Trophoblast cell (in vitro differentiated cells and primary cell): ENCODE results near the gene ZBTB21.

Experiments used
- DNase-seq, 2 donors: peaks; one replicate each; pipeline ENCODE4 v3.0.0-alpha.2; 2016
- H2AFZ ChIP-seq: 2 replicates; pipeline ENCODE4 v1.6.1; 2013; ENCODE audit warnings: low read length, moderate library complexity, mild to moderate bottlenecking; ENCODE audit not compliant: insufficient read depth, poor library complexity
- H2AK5ac ChIP-seq: 2 replicates; pipeline ENCODE4 v1.6.1; 2013; ENCODE audit warnings: mild to moderate bottlenecking, low read length
- H2BK120ac ChIP-seq: 2 replicates; pipeline ENCODE4 v1.6.1; 2013; ENCODE audit warnings: low read length, mild to moderate bottlenecking, moderate library complexity; ENCODE audit not compliant: insufficient read depth, poor library complexity
- H2BK12ac ChIP-seq: 2 replicates; pipeline ENCODE4 v1.6.1; 2013; ENCODE audit warnings: mild to moderate bottlenecking, low read length, moderate library complexity
- H2BK5ac ChIP-seq: 2 replicates; pipeline ENCODE4 v1.6.1; 2013; ENCODE audit warnings: low read length, low read depth, moderate library complexity, mild to moderate bottlenecking; ENCODE audit not compliant: poor library complexity
- H3K14ac ChIP-seq: 2 replicates; pipeline ENCODE4 v1.6.1; 2013; ENCODE audit warnings: mild to moderate bottlenecking, low read length
- H3K18ac ChIP-seq: 2 replicates; pipeline ENCODE4 v1.6.1; 2013; ENCODE audit warnings: mild to moderate bottlenecking, low read length
- H3K23ac ChIP-seq: 2 replicates; pipeline ENCODE4 v1.6.1; 2013; ENCODE audit warnings: low read length
- H3K27ac ChIP-seq: 2 replicates; pipeline ENCODE4 v1.5.1; 2013; ENCODE audit warnings: low read depth, mild to moderate bottlenecking, inconsistent platforms, low read length, moderate library complexity
- H3K27me3 ChIP-seq: 2 replicates; pipeline ENCODE4 v1.6.1; 2013; ENCODE audit warnings: inconsistent platforms, mild to moderate bottlenecking, low read length, moderate library complexity; ENCODE audit not compliant: insufficient read depth
- H3K36me3 ChIP-seq, 2 experiments: 1 replicate in 1 of 2; 2 replicates in 1 of 2; pipeline ENCODE4 v1.6.1; 2013; ENCODE audit warnings: low read length in 2 of 2, mild to moderate bottlenecking in 2 of 2, moderate library complexity in 1 of 2; ENCODE audit not compliant: insufficient read depth in 2 of 2, control insufficient read depth in 1 of 2
- H3K4ac ChIP-seq: 2 replicates; pipeline ENCODE4 v1.6.1; 2013; ENCODE audit warnings: low read depth, mild to moderate bottlenecking, low read length, moderate library complexity
- H3K4me1 ChIP-seq, 2 experiments: 1 replicate in 1 of 2; 2 replicates in 1 of 2; pipeline ENCODE4 v1.6.1; 2013; ENCODE audit warnings: low read length in 2 of 2, mild to moderate bottlenecking in 2 of 2, moderate library complexity in 1 of 2; ENCODE audit not compliant: insufficient read depth in 2 of 2, control insufficient read depth in 1 of 2
- H3K4me2 ChIP-seq: 2 replicates; pipeline ENCODE4 v1.6.1; 2013; ENCODE audit warnings: inconsistent platforms, mild to moderate bottlenecking, low read length, moderate library complexity
- H3K4me3 ChIP-seq: 2 replicates; pipeline ENCODE4 v1.5.1; 2013; ENCODE audit warnings: mild to moderate bottlenecking, low read depth, low read length, inconsistent platforms
- H3K79me1 ChIP-seq: one replicate; pipeline ENCODE4 v1.6.1; 2013; ENCODE audit warnings: low read length
- H3K79me2 ChIP-seq: 2 replicates; pipeline ENCODE4 v1.6.1; 2013; ENCODE audit warnings: low read length, mild to moderate bottlenecking; ENCODE audit not compliant: control insufficient read depth, insufficient read depth, poor library complexity
- H3K9ac ChIP-seq: 2 replicates; pipeline ENCODE4 v1.6.1; 2013; ENCODE audit warnings: mild to moderate bottlenecking, low read length
- H3K9me3 ChIP-seq: 2 replicates; pipeline ENCODE4 v1.6.1; 2013; ENCODE audit warnings: low read depth, mild to moderate bottlenecking, control low read depth, inconsistent platforms, low read length; ENCODE audit not compliant: insufficient read depth
- H4K12ac ChIP-seq: 2 replicates; pipeline ENCODE4 v1.6.1; 2013; ENCODE audit warnings: low read depth, mild to moderate bottlenecking, low read length, moderate library complexity
- H4K8ac ChIP-seq: 2 replicates; pipeline ENCODE4 v1.6.1; 2013; ENCODE audit warnings: low read depth, mild to moderate bottlenecking, low read length, moderate library complexity
- H4K91ac ChIP-seq: one replicate; pipeline ENCODE4 v1.6.1; 2013; ENCODE audit warnings: low read depth, mild to moderate bottlenecking, low read length, moderate library complexity
- WGBS: extraction: QIAGEN DNeasy Blood & Tissue Kit; methylation state at CpG from one replicate; pipeline ENCODE4 v1.1.7; 2013; ENCODE audit warnings: missing lambda C conversion rate; ENCODE audit not compliant: insufficient read length, insufficient coverage; ENCODE audit errors: extremely low coverage; 5-methylcytosine and 5-hydroxymethylcytosine counted together

The ZBTB21 gene

GRCh38 chr21:42057851-42058437, 47.8 kb upstream of the ZBTB21 start:
- no peaks in the 10 kb centered on the region for H3K36me3 ChIP-seq
- no peak overlapping the region for H3K18ac ChIP-seq
- H4K91ac ChIP-seq = no peak overlapping the region
- DNase-seq = no peak
- no CpG with 5 or more reads among the region's 11 CpGs for WGBS
- no peak overlapping the region for H4K8ac ChIP-seq
- H2BK120ac ChIP-seq = no peak overlapping the region
- no peaks in the 10 kb centered on the region for H3K27me3 ChIP-seq
- H3K27ac ChIP-seq = no peak overlapping the region
- no peak overlapping the region for H2AFZ ChIP-seq
- no peaks in the 10 kb centered on the region for H3K79me1 ChIP-seq
- H4K12ac ChIP-seq = no peak overlapping the region
- H3K4ac ChIP-seq = no peak overlapping the region
- no peak overlapping the region for H2BK5ac ChIP-seq
- H3K4me3 ChIP-seq = no peak overlapping the region
- H3K79me2 ChIP-seq = no peaks in the 10 kb centered on the region
- no peak overlapping the region for H3K4me2 ChIP-seq
- H2AK5ac ChIP-seq = no peak overlapping the region
- H3K4me1 ChIP-seq = peaks cover 5 to 7% of the 10 kb centered on the region in 2 experiments
- H2BK12ac ChIP-seq = no peak overlapping the region
- peaks cover 2% of the 10 kb centered on the region for H3K9me3 ChIP-seq
- no peak overlapping the region for H3K9ac ChIP-seq
- no peak overlapping the region for H3K23ac ChIP-seq
- no peak overlapping the region for H3K14ac ChIP-seq

GRCh38 chr21:42056996-42057689, 47.0 kb upstream of the ZBTB21 start:
- no peak overlapping the region for H3K4me3 ChIP-seq
- H3K79me1 ChIP-seq = no peaks in the 10 kb centered on the region
- no peak overlapping the region for H2BK12ac ChIP-seq
- peaks cover 2% of the 10 kb centered on the region for H3K9me3 ChIP-seq
- peaks cover 5 to 7% of the 10 kb centered on the region in 2 experiments for H3K4me1 ChIP-seq
- peak overlapping the region; percentile 11 for H2AFZ ChIP-seq
- no CpG with 5 or more reads among the region's 17 CpGs for WGBS
- peak in 1 of 2 donors; percentile 35 for DNase-seq
- H3K79me2 ChIP-seq = no peaks in the 10 kb centered on the region
- no peaks in the 10 kb centered on the region for H3K36me3 ChIP-seq
- no peak overlapping the region for H3K23ac ChIP-seq
- no peak overlapping the region for H4K8ac ChIP-seq
- no peak overlapping the region for H4K91ac ChIP-seq
- no peak overlapping the region for H2BK120ac ChIP-seq
- H3K27ac ChIP-seq = no peak overlapping the region
- no peak overlapping the region for H4K12ac ChIP-seq
- no peak overlapping the region for H3K9ac ChIP-seq
- H2BK5ac ChIP-seq = no peak overlapping the region
- H3K18ac ChIP-seq = no peak overlapping the region
- no peaks in the 10 kb centered on the region for H3K27me3 ChIP-seq
- no peak overlapping the region for H3K4me2 ChIP-seq
- no peak overlapping the region for H2AK5ac ChIP-seq
- no peak overlapping the region for H3K14ac ChIP-seq
- no peak overlapping the region for H3K4ac ChIP-seq

GRCh38 chr21:42056468-42056867, 46.3 kb upstream of the ZBTB21 start:
- Histone ChIP-seq H3K79me2 (no peaks in the 10 kb centered on the region), H3K36me3 (no peaks in the 10 kb centered on the region), H3K27ac (no peak overlapping the region), H4K8ac (no peak overlapping the region), H4K12ac (no peak overlapping the region), H2BK120ac (no peak overlapping the region), H3K4me2 (no peak overlapping the region), H4K91ac (no peak overlapping the region), H3K79me1 (no peaks in the 10 kb centered on the region), H2AK5ac (no peak overlapping the region), H2BK5ac (no peak overlapping the region), H3K23ac (no peak overlapping the region), H3K9ac (no peak overlapping the region), H3K27me3 (no peaks in the 10 kb centered on the region), H3K9me3 (peaks cover 2% of the 10 kb centered on the region), H3K18ac (no peak overlapping the region), H2BK12ac (no peak overlapping the region), H3K4me3 (no peak overlapping the region), H2AFZ (no peak overlapping the region), H3K4me1 (peaks cover 5 to 7% of the 10 kb centered on the region in 2 experiments), H3K14ac (no peak overlapping the region), H3K4ac (no peak overlapping the region)
- no CpG with 5 or more reads among the region's 11 CpGs for WGBS
- no peak for DNase-seq

GRCh38 chr21:42055425-42055824, 45.3 kb upstream of the ZBTB21 start:
- H3K36me3 ChIP-seq = no peaks in the 10 kb centered on the region
- DNase-seq = no peak
- H4K91ac ChIP-seq = no peak overlapping the region
- no peaks in the 10 kb centered on the region for H3K27me3 ChIP-seq
- peaks cover 2% of the 10 kb centered on the region for H3K9me3 ChIP-seq
- no peak overlapping the region for H2BK12ac ChIP-seq
- no peak overlapping the region for H3K4me2 ChIP-seq
- H2BK5ac ChIP-seq = no peak overlapping the region
- no peak overlapping the region for H3K14ac ChIP-seq
- H4K12ac ChIP-seq = no peak overlapping the region
- no peak overlapping the region for H3K4ac ChIP-seq
- H3K4me3 ChIP-seq = no peak overlapping the region
- no peak overlapping the region for H2AFZ ChIP-seq
- H2BK120ac ChIP-seq = no peak overlapping the region
- H3K4me1 ChIP-seq = peaks cover 5 to 7% of the 10 kb centered on the region in 2 experiments
- no peaks in the 10 kb centered on the region for H3K79me1 ChIP-seq
- WGBS = no CpG with 5 or more reads among the region's 9 CpGs
- no peak overlapping the region for H2AK5ac ChIP-seq
- no peaks in the 10 kb centered on the region for H3K79me2 ChIP-seq
- H3K9ac ChIP-seq = no peak overlapping the region
- no peak overlapping the region for H3K23ac ChIP-seq
- H3K18ac ChIP-seq = no peak overlapping the region
- no peak overlapping the region for H4K8ac ChIP-seq
- H3K27ac ChIP-seq = no peak overlapping the region
